Osteoblast (primary cell): ENCODE measurements around the gene LBHD2. TPM values are rescaled to one million over a fixed set of nuclear protein-coding genes. Genes with fewer than 3 reads are reported as not detected.

Experiments
- DNase-seq: peaks from one replicate; pipeline ENCODE4 v3.0.0; 2011; ENCODE audit warnings: low spot score, mixed read lengths; ENCODE audit not compliant: insufficient read length; ENCODE audit errors: missing footprints
- H2AFZ ChIP-seq: 2 replicates; pipeline ENCODE4 v1.6.0; 2011; ENCODE audit warnings: mild to moderate bottlenecking, low read length
- H3K27ac ChIP-seq: 2 replicates; pipeline ENCODE4 v1.5.1; 2011; ENCODE audit warnings: mild to moderate bottlenecking, low read depth, low read length, moderate library complexity
- H3K27me3 ChIP-seq: 2 replicates; pipeline ENCODE4 v1.6.0; 2012; ENCODE audit warnings: mild to moderate bottlenecking, control low read depth, inconsistent platforms, low read length, moderate library complexity; ENCODE audit not compliant: insufficient read depth
- H3K36me3 ChIP-seq: 2 replicates; pipeline ENCODE4 v1.5.1; 2011; ENCODE audit warnings: mild to moderate bottlenecking, low read length, control low read depth, moderate library complexity; ENCODE audit not compliant: insufficient read depth
- H3K4me1 ChIP-seq: 2 replicates; pipeline ENCODE4 v1.5.1; 2011; ENCODE audit warnings: mild to moderate bottlenecking, low read length, control low read depth, moderate library complexity; ENCODE audit not compliant: insufficient read depth
- H3K4me2 ChIP-seq: 2 replicates; pipeline ENCODE4 v1.6.0; 2011; ENCODE audit warnings: mild to moderate bottlenecking, low read length; ENCODE audit not compliant: insufficient read depth
- H3K4me3 ChIP-seq: fragments of 200-600 bp; sonication (generic); 3 replicates; pipeline ENCODE4 v1.5.1; 2012; ENCODE audit warnings: mild to moderate bottlenecking, low read length, inconsistent platforms; ENCODE audit not compliant: insufficient read depth
- H3K79me2 ChIP-seq: 2 replicates; pipeline ENCODE4 v1.6.0; 2012; ENCODE audit warnings: mild to moderate bottlenecking, low read length, control low read depth, inconsistent platforms; ENCODE audit not compliant: insufficient read depth
- H3K9me3 ChIP-seq: 2 replicates; pipeline ENCODE4 v1.5.1; 2011; ENCODE audit warnings: low read depth, low read length, control low read depth
- H4K20me1 ChIP-seq: 2 replicates; pipeline ENCODE4 v1.6.0; 2012; ENCODE audit warnings: mild to moderate bottlenecking, low read length, control low read depth; ENCODE audit not compliant: insufficient read depth
- total RNA-seq: library from RNA; depleted of rRNA; stranded (reverse); fragments of >200 nt; gene quantifications from 2 replicates; pipeline ENCODE4 v1.2.3, GENCODE V29; 2012
- TF ChIP-seq, protein P1 (sequence below): IDR thresholded peaks from 2 replicates; pipeline ENCODE4 v1.5.1; 2011; ENCODE audit warnings: mild to moderate bottlenecking, low read depth, low read length, moderate library complexity; ENCODE audit errors: extremely low read depth

LBHD2 gene
- total RNA-seq, 1 donor, result not detected

DNA sequence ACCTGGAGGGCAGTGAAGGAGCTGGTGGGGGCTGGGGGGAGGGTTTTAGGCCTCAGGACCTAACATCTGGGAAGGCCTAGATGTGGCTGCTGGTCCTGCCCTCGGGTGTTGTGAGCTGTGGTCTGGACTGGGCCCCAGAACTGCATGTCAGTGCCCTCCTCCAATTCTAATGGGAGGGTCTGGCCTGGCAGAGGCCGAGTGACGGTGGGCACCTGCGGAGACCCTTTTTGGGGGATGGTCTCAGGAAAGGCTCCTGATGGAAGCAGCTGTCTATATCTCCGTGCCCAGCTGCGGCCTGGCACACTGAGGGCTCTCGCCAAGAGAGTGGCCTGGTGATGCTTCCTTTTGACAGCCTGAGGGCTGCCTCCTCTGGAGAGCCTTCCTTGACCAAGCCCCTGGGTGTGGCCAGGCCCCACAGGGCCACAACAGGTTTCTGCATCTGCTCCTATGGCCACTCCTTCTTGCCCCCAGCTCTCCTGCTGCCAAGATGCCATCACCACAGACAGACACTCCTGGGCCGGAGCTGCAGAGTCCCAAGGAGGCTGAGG, 15.8 kb downstream of the LBHD2 start:
- no peak overlapping the region for H3K27ac ChIP-seq
- H3K4me1 ChIP-seq, result no peaks in the 10 kb centered on the region
- no peaks in the 10 kb centered on the region for H3K79me2 ChIP-seq
- peaks cover 26% of the 10 kb centered on the region for H3K27me3 ChIP-seq
- no peaks in the 10 kb centered on the region for H3K9me3 ChIP-seq
- H3K4me3 ChIP-seq, result no peak overlapping the region
- H4K20me1 ChIP-seq, result no peaks in the 10 kb centered on the region
- no peak overlapping the region for H2AFZ ChIP-seq
- TF ChIP-seq, protein P1, sequence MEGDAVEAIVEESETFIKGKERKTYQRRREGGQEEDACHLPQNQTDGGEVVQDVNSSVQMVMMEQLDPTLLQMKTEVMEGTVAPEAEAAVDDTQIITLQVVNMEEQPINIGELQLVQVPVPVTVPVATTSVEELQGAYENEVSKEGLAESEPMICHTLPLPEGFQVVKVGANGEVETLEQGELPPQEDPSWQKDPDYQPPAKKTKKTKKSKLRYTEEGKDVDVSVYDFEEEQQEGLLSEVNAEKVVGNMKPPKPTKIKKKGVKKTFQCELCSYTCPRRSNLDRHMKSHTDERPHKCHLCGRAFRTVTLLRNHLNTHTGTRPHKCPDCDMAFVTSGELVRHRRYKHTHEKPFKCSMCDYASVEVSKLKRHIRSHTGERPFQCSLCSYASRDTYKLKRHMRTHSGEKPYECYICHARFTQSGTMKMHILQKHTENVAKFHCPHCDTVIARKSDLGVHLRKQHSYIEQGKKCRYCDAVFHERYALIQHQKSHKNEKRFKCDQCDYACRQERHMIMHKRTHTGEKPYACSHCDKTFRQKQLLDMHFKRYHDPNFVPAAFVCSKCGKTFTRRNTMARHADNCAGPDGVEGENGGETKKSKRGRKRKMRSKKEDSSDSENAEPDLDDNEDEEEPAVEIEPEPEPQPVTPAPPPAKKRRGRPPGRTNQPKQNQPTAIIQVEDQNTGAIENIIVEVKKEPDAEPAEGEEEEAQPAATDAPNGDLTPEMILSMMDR, result no peak
- no peak for DNase-seq
- H3K4me2 ChIP-seq, result no peak overlapping the region
- H3K36me3 ChIP-seq, result no peaks in the 10 kb centered on the region

DNA sequence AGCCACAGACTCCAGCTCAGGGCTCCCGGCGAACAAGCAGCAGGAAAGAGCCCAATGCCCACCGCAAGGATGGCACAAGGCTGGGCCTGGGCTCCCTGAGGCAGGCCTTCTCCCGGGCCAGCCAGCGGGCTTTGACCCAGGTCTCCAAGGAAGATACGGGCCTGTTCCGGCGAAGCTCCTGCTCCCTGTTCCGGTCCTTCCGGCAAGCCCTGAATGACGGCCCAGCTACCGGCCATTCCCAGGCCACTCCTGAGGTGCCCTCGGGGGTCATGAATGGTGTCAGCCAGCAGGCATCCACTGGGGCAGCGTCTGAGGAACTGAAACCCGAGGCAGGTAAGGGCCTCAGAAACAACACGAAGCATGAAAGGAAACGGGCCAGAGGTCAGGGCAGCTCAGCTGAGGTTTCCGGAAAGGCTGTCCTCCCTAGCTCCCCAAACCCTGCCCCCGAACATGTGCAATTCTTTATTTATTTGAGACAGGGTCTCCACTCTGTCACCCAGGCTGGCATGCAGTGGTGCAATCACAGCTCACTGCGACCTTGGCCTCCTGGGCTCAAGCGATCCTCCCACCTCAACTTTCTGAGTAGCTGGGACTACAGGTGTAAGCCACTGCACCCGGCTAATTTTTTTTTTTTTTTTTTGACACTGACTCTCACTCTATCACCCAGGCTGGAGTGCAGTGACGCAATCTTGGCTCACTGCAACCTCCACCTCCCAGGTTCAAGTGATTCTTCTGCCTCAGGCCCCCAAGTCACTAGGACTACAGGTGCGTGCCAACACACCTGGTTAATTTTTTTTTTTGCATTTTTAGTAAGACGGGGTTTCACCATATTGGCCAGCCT, 16.5 kb downstream of the LBHD2 start:
- H3K27me3 ChIP-seq, result peaks cover 28% of the 10 kb centered on the region
- no peaks in the 10 kb centered on the region for H3K9me3 ChIP-seq

DNA sequence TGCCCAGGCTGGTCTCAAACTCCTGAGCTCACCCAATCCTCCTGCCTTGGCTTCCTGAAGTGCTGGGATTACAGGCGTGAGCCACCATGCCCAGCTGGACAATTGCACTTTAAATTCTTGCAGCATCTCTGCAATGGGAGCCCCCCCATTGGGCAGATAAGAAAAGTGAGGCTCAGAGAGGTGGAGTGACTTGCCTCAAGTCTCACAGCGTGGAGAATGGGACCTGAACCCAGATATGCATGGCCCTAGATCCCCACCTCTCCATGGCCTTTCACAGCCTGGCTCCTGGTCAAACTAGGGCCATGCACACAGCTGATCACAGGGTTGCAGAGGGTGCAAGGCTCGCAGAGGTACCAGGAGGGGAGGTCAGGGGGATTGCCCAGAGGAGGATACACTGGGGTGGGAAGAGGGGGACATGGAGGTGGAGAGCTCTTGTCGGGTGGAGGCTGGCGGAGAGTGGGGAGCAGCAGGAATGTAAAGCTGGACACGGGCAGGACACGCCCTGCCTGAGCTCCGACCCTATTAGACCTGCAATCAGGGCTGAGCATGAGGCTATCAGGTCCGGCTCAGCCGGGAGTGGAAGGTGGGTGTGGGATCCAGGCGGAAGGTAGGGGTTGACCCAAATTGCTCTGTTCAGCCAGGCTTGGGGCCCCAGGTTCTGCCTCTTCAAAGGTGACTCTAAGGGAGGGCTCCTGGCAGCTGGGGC, 17.4 kb downstream of the LBHD2 start:
- H3K4me2 ChIP-seq, result no peak overlapping the region
- H3K36me3 ChIP-seq, result no peaks in the 10 kb centered on the region
- H4K20me1 ChIP-seq, result no peaks in the 10 kb centered on the region
- H3K27ac ChIP-seq, result no peak overlapping the region
- DNase-seq, result no peak
- no peak overlapping the region for H2AFZ ChIP-seq
- H3K4me3 ChIP-seq, result no peak overlapping the region
- TF ChIP-seq, protein P1, result no peak
- H3K27me3 ChIP-seq, result peaks cover 28% of the 10 kb centered on the region
- no peaks in the 10 kb centered on the region for H3K79me2 ChIP-seq
- no peaks in the 10 kb centered on the region for H3K9me3 ChIP-seq
- peaks cover 3% of the 10 kb centered on the region for H3K4me1 ChIP-seq

More for the DNA sequence above, 16.5 kb downstream of the LBHD2 start:
- TF ChIP-seq, protein P1, result no peak
- Histone ChIP-seq H3K4me3 (no peak overlapping the region), H2AFZ (no peak overlapping the region), H3K36me3 (no peaks in the 10 kb centered on the region), H4K20me1 (no peaks in the 10 kb centered on the region), H3K27ac (no peak overlapping the region), H3K79me2 (no peaks in the 10 kb centered on the region), H3K4me1 (peaks cover 3% of the 10 kb centered on the region), H3K4me2 (no peak overlapping the region)
- DNase-seq, result no peak
